Peyer's patch (tissue), 4 donors: Measurements from ENCODE around the gene TCEAL1.

Experiments used
- CTCF ChIP-seq, 6 experiments: fragments of 450-650 bp in 4 of 6; fragments of 200-600 bp in 2 of 6; sonication (generic) in 1 of 6; IDR thresholded peaks; one replicate each; pipeline ENCODE4 v1.5.1; 2017 to 2019; ENCODE audit warnings: antibody characterized with exemption in 6 of 6, mild to moderate bottlenecking in 3 of 6, moderate library complexity in 1 of 6
- POLR2A ChIP-seq, 2 donors: fragments of 450-650 bp; IDR thresholded peaks; one replicate each; pipeline ENCODE4 v1.5.1; 2017; ENCODE audit warnings: antibody characterized with exemption in 2 of 2, mild to moderate bottlenecking in 2 of 2, moderate library complexity in 2 of 2

GRCh38 chrX:103678199-103678993 lies 49.6 kb downstream of the TCEAL1 start:
- TF ChIP-seq CTCF (IDR thresholded peaks at IDR 0.05) = no peak
- TF ChIP-seq POLR2A (IDR thresholded peaks at IDR 0.05) = no peak
